SU-DHL-6 (cell line): Measurements from ENCODE around the gene POLRMT.

Experiments
- H2AFZ ChIP-seq: fragments of 200-600 bp; sonication (generic); 2 replicates; pipeline ENCODE4 v1.6.1; 2014; ENCODE audit warnings: low read depth, mild to moderate bottlenecking, moderate library complexity, mixed read lengths, antibody characterized with exemption, low read length; ENCODE audit not compliant: severe bottlenecking
- H3F3A ChIP-seq: fragments of 200-600 bp; shearing (Covaris generic); 2 replicates; pipeline ENCODE4 v1.6.0; 2016; ENCODE audit warnings: antibody characterized with exemption, mild to moderate bottlenecking; ENCODE audit not compliant: insufficient read depth
- H3K27ac ChIP-seq: fragments of 200-600 bp; sonication (generic); 2 replicates; pipeline ENCODE4 v1.5.1; 2016; ENCODE audit warnings: low read depth, mild to moderate bottlenecking, low read length, moderate library complexity, mixed read lengths
- H3K27me3 ChIP-seq: fragments of 200-600 bp; sonication (generic), shearing (Covaris generic); 2 replicates; pipeline ENCODE4 v1.6.0; 2014; ENCODE audit warnings: mild to moderate bottlenecking, low read length
- H3K36me3 ChIP-seq: fragments of 200-600 bp; sonication (generic); 2 replicates; pipeline ENCODE4 v1.6.1; 2014; ENCODE audit warnings: mild to moderate bottlenecking, low read length, mixed read lengths
- H3K4me2 ChIP-seq: fragments of 300-600, 200-600 bp; shearing (Covaris generic), sonication (generic); 2 replicates; pipeline ENCODE4 v1.6.0; 2014; ENCODE audit warnings: low read length, low read depth, mild to moderate bottlenecking; ENCODE audit not compliant: poor library complexity, severe bottlenecking
- H3K4me3 ChIP-seq: fragments of 200-600 bp; sonication (generic); 2 replicates; pipeline ENCODE4 v1.5.1; 2014; ENCODE audit warnings: antibody characterized with exemption, low read length, mild to moderate bottlenecking, mixed read lengths; ENCODE audit not compliant: insufficient read depth, poor library complexity, severe bottlenecking
- H3K79me2 ChIP-seq: fragments of 200-600 bp; sonication (generic); 2 replicates; pipeline ENCODE4 v1.6.1; 2014; ENCODE audit warnings: mild to moderate bottlenecking, low read length, moderate library complexity; ENCODE audit not compliant: insufficient read depth
- H3K9ac ChIP-seq: fragments of 200-600 bp; sonication (generic); 2 replicates; pipeline ENCODE4 v1.7.0; 2014; ENCODE audit warnings: mild to moderate bottlenecking, low read length
- H3K9me2 ChIP-seq: fragments of 200-600 bp; sonication (generic); replicated peaks from 2 replicates; pipeline ENCODE4 v1.6.1; 2014; ENCODE audit warnings: low read length; ENCODE audit not compliant: insufficient read depth
- H3K9me3 ChIP-seq: fragments of 200-600 bp; sonication (generic); 2 replicates; pipeline ENCODE4 v1.6.1; 2014; ENCODE audit warnings: low read length, mixed read lengths; ENCODE audit not compliant: insufficient read depth
- H4K20me1 ChIP-seq: fragments of 200-600 bp; sonication (generic); 2 replicates; pipeline ENCODE4 v1.6.1; 2014; ENCODE audit warnings: low read depth, mild to moderate bottlenecking, antibody characterized with exemption, low read length, moderate library complexity, mixed read lengths
- CTCF ChIP-seq: fragments of 200-600 bp; sonication (generic); IDR thresholded peaks from one replicate; pipeline ENCODE4 v1.5.1; 2017; ENCODE audit warnings: antibody characterized with exemption, mild to moderate bottlenecking, low read length, moderate library complexity; ENCODE audit not compliant: insufficient read depth, poor library complexity, severe bottlenecking
- EZH2phosphoT487 ChIP-seq: fragments of 200-600 bp; sonication (generic), shearing (Covaris generic); conservative IDR thresholded peaks from 2 replicates; pipeline ENCODE4 v1.6.1; 2018; ENCODE audit warnings: mild to moderate bottlenecking, antibody characterized with exemption, low read length, moderate library complexity, mixed read lengths

POLRMT gene

GRCh38 chr19:592101-592500, 41.2 kb downstream of the POLRMT start:
- TF ChIP-seq CTCF (no peak), EZH2phosphoT487 (no peak)
- no peak overlapping the region for H3K9ac ChIP-seq
- H3K27me3 ChIP-seq: no peaks in the 10 kb centered on the region
- H2AFZ ChIP-seq: no peak overlapping the region
- H3K4me2 ChIP-seq: no peak overlapping the region
- H3K36me3 ChIP-seq: no peaks in the 10 kb centered on the region
- no peaks in the 10 kb centered on the region for H4K20me1 ChIP-seq
- no peak overlapping the region for H3K4me3 ChIP-seq
- H3K27ac ChIP-seq: no peak overlapping the region
- H3K79me2 ChIP-seq: no peaks in the 10 kb centered on the region
- no peaks in the 10 kb centered on the region for H3K9me2 ChIP-seq
- H3K9me3 ChIP-seq: no peaks in the 10 kb centered on the region
- no peaks in the 10 kb centered on the region for H3F3A ChIP-seq

- Histone ChIP-seq H3K9ac (no peak overlapping the region), H3F3A (no peaks in the 10 kb centered on the region), H3K4me3 (no peak overlapping the region), H3K9me2 (no peaks in the 10 kb centered on the region), H3K27ac (no peak overlapping the region), H3K9me3 (no peaks in the 10 kb centered on the region), H2AFZ (no peak overlapping the region), H4K20me1 (no peaks in the 10 kb centered on the region), H3K79me2 (no peaks in the 10 kb centered on the region), H3K36me3 (no peaks in the 10 kb centered on the region), H3K27me3 (no peaks in the 10 kb centered on the region), H3K4me2 (no peak overlapping the region)
- TF ChIP-seq EZH2phosphoT487 (no peak), CTCF (no peak)
Observed at GRCh38 chr19:591099-591958, 42.0 kb downstream of the POLRMT start.

GRCh38 chr19:590750-591098, 42.6 kb downstream of the POLRMT start:
- Histone ChIP-seq H2AFZ (no peak overlapping the region), H3K27ac (no peak overlapping the region), H3K9ac (no peak overlapping the region), H3K27me3 (no peaks in the 10 kb centered on the region), H4K20me1 (no peaks in the 10 kb centered on the region), H3K4me2 (no peak overlapping the region), H3K9me2 (no peaks in the 10 kb centered on the region), H3K79me2 (no peaks in the 10 kb centered on the region), H3K9me3 (no peaks in the 10 kb centered on the region), H3K4me3 (no peak overlapping the region), H3K36me3 (no peaks in the 10 kb centered on the region), H3F3A (no peaks in the 10 kb centered on the region)
- TF ChIP-seq EZH2phosphoT487 (no peak), CTCF (no peak)
